Prostate gland (tissue), 2 donors: Measurements from ENCODE around the gene ALG8. TPM values are rescaled to one million over a fixed set of nuclear protein-coding genes. Genes with fewer than 3 reads are reported as not detected.
A peak's percentile ranks its signal among the peaks of the same experiment; 100 is the strongest.
"Not testable (repeated sequence)": the region's sequence is repeated elsewhere in the genome, so short reads cannot be mapped to it uniquely, and the experiment has no call there.

ENCODE experiments used
- DNase-seq: peaks from one replicate; pipeline ENCODE4 v3.0.0-alpha.2; 2019; ENCODE audit warnings: low spot score
- H3K27ac ChIP-seq, 2 donors: fragments of 200-600 bp; sonication (generic); 2 replicates each; pipeline ENCODE4 v1.5.1; 2017 to 2019
- H3K27me3 ChIP-seq: fragments of 200-600 bp; sonication (generic); replicated peaks from 2 replicates; pipeline ENCODE4 v1.5.1; 2019; ENCODE audit not compliant: insufficient read depth
- H3K36me3 ChIP-seq, 2 donors: fragments of 200-600 bp; sonication (generic); 1 replicate in 1 of 2; 2 replicates in 1 of 2; pipeline versions ENCODE4 v1.5.1 to v1.8.1; 2017 to 2019
- H3K4me1 ChIP-seq: fragments of 200-600 bp; sonication (generic); replicated peaks from 2 replicates; pipeline ENCODE4 v1.5.1; 2019
- H3K4me3 ChIP-seq, 2 donors: fragments of 200-600 bp; sonication (generic); 2 replicates each; pipeline ENCODE4 v1.5.1; 2017 to 2019
- H3K9me3 ChIP-seq: fragments of 200-600 bp; sonication (generic); 2 replicates; pipeline ENCODE4 v1.5.1; 2017
- CTCF ChIP-seq, 4 experiments: fragments of 200-600 bp in 2 of 4; fragments of 450-650 bp in 2 of 4; sonication (generic) in 2 of 4; IDR thresholded peaks; 1 replicate in 3 of 4; 2 replicates in 1 of 4; pipeline ENCODE4 v1.5.1; 2016 to 2019; ENCODE audit warnings: antibody characterized with exemption in 4 of 4, mild to moderate bottlenecking in 2 of 4, moderate library complexity in 2 of 4
- POLR2A ChIP-seq: fragments of 450-650 bp; IDR thresholded peaks from one replicate; pipeline ENCODE4 v1.6.1; 2016; ENCODE audit warnings: antibody characterized with exemption, mild to moderate bottlenecking
- POLR2AphosphoS5 ChIP-seq: sonication (generic); formaldehyde crosslinking; IDR thresholded peaks from one replicate; pipeline ENCODE4 v1.6.1; 2017; ENCODE audit warnings: antibody characterized with exemption
- WGBS: methylation state at CpG from one replicate; pipeline ENCODE4 v1.1.5; 2018; 5-methylcytosine and 5-hydroxymethylcytosine counted together
- intact Hi-C: fragments of 100-400 bp; cut with DNase I; formaldehyde crosslinking; loops from one replicate; pipeline ENCODE4 v1.14.2; 2022
- total RNA-seq, 2 donors: library from RNA; depleted of rRNA; stranded (reverse); fragments of >200 nt; gene quantifications; one replicate each; pipeline ENCODE4 v1.1.0, GENCODE V29; 2016

Gene ALG8
- total RNA-seq, 2 donors from 2014 or later = 34.0 to 50.3 TPM

DNA sequence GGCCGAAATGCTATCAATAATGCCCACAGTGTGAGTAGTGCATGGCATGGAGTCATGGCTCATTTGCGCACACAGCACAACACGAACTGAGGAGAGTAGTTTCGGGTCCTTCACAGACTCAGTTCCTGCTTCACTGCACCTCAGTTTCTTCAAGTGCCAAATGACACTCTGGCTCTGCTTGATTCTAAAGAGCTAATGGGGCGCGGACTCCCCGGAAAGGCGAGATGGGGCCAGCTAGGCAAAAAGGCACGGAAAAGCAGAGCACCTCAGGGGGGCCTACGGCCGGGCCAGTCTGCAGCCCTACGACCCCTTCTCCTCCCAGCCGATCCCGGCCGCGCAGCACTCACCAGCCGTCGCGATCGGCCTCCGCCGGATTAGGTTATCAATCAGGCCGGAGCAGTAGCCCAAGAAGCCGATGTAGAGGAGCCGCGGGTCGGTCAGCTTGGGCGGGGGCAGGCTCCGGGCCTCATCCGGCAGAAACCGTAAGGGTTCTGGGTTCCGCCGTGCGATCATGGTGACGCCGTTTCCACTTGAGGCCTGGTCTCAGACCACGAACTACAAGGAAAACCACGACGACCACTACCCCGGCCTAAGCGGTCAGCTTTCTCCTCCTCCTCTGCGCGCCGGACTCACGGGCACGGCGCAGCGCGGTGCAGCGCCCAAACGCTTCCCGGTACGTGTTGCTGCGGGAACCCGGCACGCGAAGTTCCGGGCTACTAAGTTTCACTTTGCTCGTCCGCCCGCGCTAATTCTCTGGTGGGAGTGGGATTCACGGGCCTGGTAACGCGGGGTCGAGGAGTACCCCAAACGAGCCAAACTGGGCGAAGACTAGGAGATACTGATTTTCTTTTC, 60.0 kb downstream of the ALG8 start, which contains the start of gene NDUFC2:
NDUFC2 (minus strand) TSS at position 631 of the 852 bp plus-strand sequence; CDS start at position 513, 118 bp downstream.
- Histone ChIP-seq H3K4me3 (peak within 1 kb of the TSS; percentile 83 to 87), H3K4me1 (peaks cover 12% of the 10 kb centered on the region), H3K36me3 (no peaks in the 10 kb centered on the region), H3K9me3 (no peaks in the 10 kb centered on the region), H3K27me3 (no peaks in the 10 kb centered on the region), H3K27ac (peak within 1 kb of the TSS; percentile 83 to 84)
- peak; percentile 72 for DNase-seq
- intact Hi-C loops = no loop called here
- whole genome bisulfite sequencing = under 1% methylated on average over 68 of the region's 68 CpGs
- TF ChIP-seq POLR2A (peak; percentile 28), POLR2AphosphoS5 (peak; percentile 88), CTCF (IDR thresholded peaks at IDR 0.05) (peak in 1 of 4 experiments; percentile 16)

- Histone ChIP-seq H3K4me1 (peaks cover 12% of the 10 kb centered on the region), H3K36me3 (no peaks in the 10 kb centered on the region), H3K9me3 (no peaks in the 10 kb centered on the region), H3K27ac (peak overlapping the region in 1 of 2 donors; percentile 84), H3K27me3 (no peaks in the 10 kb centered on the region), H3K4me3 (peak overlapping the region; percentile 83 to 87)
- intact Hi-C loops = no loop called here
- DNase-seq = no peak
- 39% methylated on average over 20 of the region's 21 CpGs for WGBS
- TF ChIP-seq POLR2A (no peak), CTCF (IDR thresholded peaks at IDR 0.05) (no peak), POLR2AphosphoS5 (no peak)
Observed at GRCh38 chr11:78078218-78079167, 60.9 kb downstream of the ALG8 start.

DNA sequence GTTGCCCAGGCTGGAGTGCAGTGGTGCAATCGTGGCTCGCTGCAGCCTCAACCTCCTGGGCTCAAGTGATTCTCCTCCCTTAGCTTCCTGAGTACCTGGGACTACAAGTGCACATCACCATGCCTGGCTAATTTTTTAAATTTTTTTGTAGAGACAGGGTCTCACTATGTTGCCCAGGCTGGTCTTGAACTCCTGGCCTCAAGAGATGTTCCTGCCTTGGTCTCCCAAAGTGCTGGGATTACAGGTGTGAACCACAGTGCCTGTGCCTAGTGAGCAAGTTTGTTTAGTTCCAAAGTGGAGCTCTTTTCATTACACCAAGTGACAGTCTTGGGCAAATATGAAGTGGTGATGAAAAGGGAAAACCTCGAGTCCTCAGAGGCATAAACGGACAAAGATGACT, 61.8 kb downstream of the ALG8 start:
- H3K4me3 ChIP-seq, H3K27me3 ChIP-seq, H3K9me3 ChIP-seq, H3K36me3 ChIP-seq, H3K27ac ChIP-seq, intact Hi-C loops, DNase-seq: not testable (repeated sequence)
- WGBS = 65% methylated on average over 4 of the region's 4 CpGs
- peaks cover 12% of the 10 kb centered on the region for H3K4me1 ChIP-seq

- no peak overlapping the region for H3K27ac ChIP-seq
- H3K9me3 ChIP-seq = no peaks in the 10 kb centered on the region
- WGBS = 83% methylated on average over 6 of the region's 6 CpGs
- no peaks in the 10 kb centered on the region for H3K27me3 ChIP-seq
- TF ChIP-seq POLR2A (no peak), CTCF (IDR thresholded peaks at IDR 0.05) (no peak), POLR2AphosphoS5 (no peak)
- no peak overlapping the region for H3K4me3 ChIP-seq
- no peak for DNase-seq
- intact Hi-C loops = no loop called here
- peaks cover 12% of the 10 kb centered on the region for H3K4me1 ChIP-seq
- no peaks in the 10 kb centered on the region for H3K36me3 ChIP-seq
Observed at GRCh38 chr11:78076733-78077403, 62.6 kb downstream of the ALG8 start.

- H3K27ac ChIP-seq = no peak overlapping the region
- H3K9me3 ChIP-seq = no peaks in the 10 kb centered on the region
- intact Hi-C loops = no loop called here
- WGBS = 61% methylated on average over 6 of the region's 6 CpGs
- peaks cover 12% of the 10 kb centered on the region for H3K4me1 ChIP-seq
- H3K36me3 ChIP-seq = peaks cover 0 to 3% of the 10 kb centered on the region in 2 donors
- TF ChIP-seq POLR2AphosphoS5 = no peak
- TF ChIP-seq CTCF (IDR thresholded peaks at IDR 0.05) = no peak
- no peak for TF ChIP-seq POLR2A
- no peak for DNase-seq
- no peaks in the 10 kb centered on the region for H3K27me3 ChIP-seq
- H3K4me3 ChIP-seq = no peak overlapping the region
Observed at GRCh38 chr11:78074756-78075155, 64.7 kb downstream of the ALG8 start.
